Ovary (tissue), 3 donors: ENCODE measurements around the gene SERPINA1.

Experiments
- CTCF ChIP-seq, 3 donors: fragments of 450-650 bp in 2 of 3; fragments of 200-600 bp in 1 of 3; IDR thresholded peaks; one replicate each; pipeline versions ENCODE4 v1.5.1 to v1.8.0; 2016 to 2022; ENCODE audit warnings: antibody characterized with exemption in 3 of 3, mild to moderate bottlenecking in 1 of 3
- EP300 ChIP-seq: sonication (generic); formaldehyde crosslinking; IDR thresholded peaks from one replicate; pipeline ENCODE4 v1.6.1; 2017; ENCODE audit warnings: antibody characterized with exemption
- POLR2A ChIP-seq: fragments of 450-650 bp; IDR thresholded peaks from one replicate; pipeline ENCODE4 v1.6.1; 2017; ENCODE audit warnings: antibody characterized with exemption, mild to moderate bottlenecking, moderate library complexity
- donor health status: DM: no; HTN: no; CAD: no.

GRCh38 chr14:94373708-94374107 lies 14.7 kb downstream of the SERPINA1 start:
- no peak for TF ChIP-seq CTCF (IDR thresholded peaks at IDR 0.05)
- TF ChIP-seq POLR2A, result no peak
- TF ChIP-seq EP300, result no peak
